IPS-15b (cell line): ENCODE results near the gene DNAJC4.

Experiments
- H3K27me3 ChIP-seq: one replicate; pipeline ENCODE4 v1.6.1; 2013; ENCODE audit warnings: low read length; ENCODE audit not compliant: control insufficient read depth, insufficient read depth
- H3K36me3 ChIP-seq: one replicate; pipeline ENCODE4 v1.6.1; 2013; ENCODE audit warnings: low read length; ENCODE audit not compliant: control insufficient read depth, insufficient read depth
- H3K4me1 ChIP-seq: one replicate; pipeline ENCODE4 v1.6.1; 2013; ENCODE audit warnings: mild to moderate bottlenecking, low read length; ENCODE audit not compliant: control insufficient read depth, insufficient read depth
- H3K4me3 ChIP-seq: one replicate; pipeline ENCODE4 v1.5.1; 2013; ENCODE audit warnings: low read depth, low read length
- H3K9ac ChIP-seq: one replicate; pipeline ENCODE4 v1.6.1; 2013; ENCODE audit warnings: low read depth, mild to moderate bottlenecking, low read length
- H3K9me3 ChIP-seq: one replicate; pipeline ENCODE4 v1.6.1; 2013; ENCODE audit warnings: mild to moderate bottlenecking, low read length; ENCODE audit not compliant: control insufficient read depth, insufficient read depth

Gene DNAJC4

GRCh38 chr11:64233913-64234586 is 3.7 kb downstream of the DNAJC4 start, which contains the start of gene VEGFB:
TSS of gene VEGFB (plus strand) at chr11:64234584. CDS start at chr11:64234834, 250 bp downstream.
- peaks cover 12% of the 10 kb centered on the region for H3K36me3 ChIP-seq
- no peaks in the 10 kb centered on the region for H3K4me1 ChIP-seq
- H3K27me3 ChIP-seq, result peaks cover 3% of the 10 kb centered on the region
- peak within 1 kb of the TSS; percentile 74 for H3K4me3 ChIP-seq
- H3K9me3 ChIP-seq, result no peaks in the 10 kb centered on the region
- peak within 1 kb of the TSS; percentile 32 for H3K9ac ChIP-seq

GRCh38 chr11:64234647-64235379 is 4.5 kb downstream of the DNAJC4 start:
- Histone ChIP-seq H3K4me1 (no peaks in the 10 kb centered on the region), H3K4me3 (peak overlapping the region; percentile 47), H3K9me3 (no peaks in the 10 kb centered on the region), H3K36me3 (peaks cover 12% of the 10 kb centered on the region), H3K9ac (no peak overlapping the region), H3K27me3 (peaks cover 3% of the 10 kb centered on the region)

GRCh38 chr11:64235437-64236161 is 5.3 kb downstream of the DNAJC4 start:
- no peaks in the 10 kb centered on the region for H3K4me1 ChIP-seq
- peaks cover 12% of the 10 kb centered on the region for H3K36me3 ChIP-seq
- H3K27me3 ChIP-seq, result peaks cover 3% of the 10 kb centered on the region
- H3K4me3 ChIP-seq, result peak overlapping the region; percentile 47
- no peaks in the 10 kb centered on the region for H3K9me3 ChIP-seq
- H3K9ac ChIP-seq, result no peak overlapping the region

GRCh38 chr11:64237484-64237951 is 7.2 kb downstream of the DNAJC4 start:
- Histone ChIP-seq H3K9me3 (no peaks in the 10 kb centered on the region), H3K4me1 (peaks cover 2% of the 10 kb centered on the region), H3K36me3 (peaks cover 12% of the 10 kb centered on the region)

GRCh38 chr11:64238076-64238475 is 7.7 kb downstream of the DNAJC4 start:
- no peaks in the 10 kb centered on the region for H3K27me3 ChIP-seq
- no peaks in the 10 kb centered on the region for H3K9me3 ChIP-seq
- H3K4me1 ChIP-seq, result peaks cover 4% of the 10 kb centered on the region
- H3K9ac ChIP-seq, result no peak overlapping the region
- H3K36me3 ChIP-seq, result peaks cover 12% of the 10 kb centered on the region
- H3K4me3 ChIP-seq, result no peak overlapping the region

More at GRCh38 chr11:64237484-64237951, 7.2 kb downstream of the DNAJC4 start:
- Histone ChIP-seq H3K9ac (no peak overlapping the region), H3K4me3 (no peak overlapping the region), H3K27me3 (no peaks in the 10 kb centered on the region)

- peaks cover 18% of the 10 kb centered on the region for H3K36me3 ChIP-seq
- peaks cover 4% of the 10 kb centered on the region for H3K4me1 ChIP-seq
- H3K27me3 ChIP-seq, result no peaks in the 10 kb centered on the region
- H3K9me3 ChIP-seq, result no peaks in the 10 kb centered on the region
- no peak overlapping the region for H3K4me3 ChIP-seq
- H3K9ac ChIP-seq, result no peak overlapping the region
These were observed 8.7 kb downstream of the DNAJC4 start for GRCh38 chr11:64238999-64239398.

- H3K9me3 ChIP-seq, result no peaks in the 10 kb centered on the region
- H3K27me3 ChIP-seq, result no peaks in the 10 kb centered on the region
- peak overlapping the region; percentile 98 for H3K9ac ChIP-seq
- peaks cover 4% of the 10 kb centered on the region for H3K4me1 ChIP-seq
- peak overlapping the region; percentile 96 for H3K4me3 ChIP-seq
- peaks cover 25% of the 10 kb centered on the region for H3K36me3 ChIP-seq
These were observed 9.5 kb downstream of the DNAJC4 start for GRCh38 chr11:64239662-64240434.

GRCh38 chr11:64240435-64241240 is 10.3 kb downstream of the DNAJC4 start, which contains the start of gene FKBP2:
TSS of gene FKBP2 (plus strand) at chr11:64241095. CDS start at chr11:64242388, 1,293 bp downstream.
- no peaks in the 10 kb centered on the region for H3K27me3 ChIP-seq
- H3K36me3 ChIP-seq, result peaks cover 26% of the 10 kb centered on the region
- H3K9me3 ChIP-seq, result no peaks in the 10 kb centered on the region
- peaks cover 4% of the 10 kb centered on the region for H3K4me1 ChIP-seq
- peak within 1 kb of the TSS; percentile 96 for H3K4me3 ChIP-seq
- peak within 1 kb of the TSS; percentile 98 for H3K9ac ChIP-seq

GRCh38 chr11:64241241-64241490 is 10.8 kb downstream of the DNAJC4 start:
- no peaks in the 10 kb centered on the region for H3K9me3 ChIP-seq
- H3K36me3 ChIP-seq, result peaks cover 22% of the 10 kb centered on the region
- H3K4me3 ChIP-seq, result peak overlapping the region; percentile 96
- H3K9ac ChIP-seq, result peak overlapping the region; percentile 54
- H3K4me1 ChIP-seq, result peaks cover 4% of the 10 kb centered on the region
- no peaks in the 10 kb centered on the region for H3K27me3 ChIP-seq

- Histone ChIP-seq H3K4me3 (peak overlapping the region; percentile 84), H3K9me3 (no peaks in the 10 kb centered on the region), H3K36me3 (peaks cover 22% of the 10 kb centered on the region), H3K9ac (peak overlapping the region; percentile 76), H3K4me1 (peaks cover 4% of the 10 kb centered on the region), H3K27me3 (no peaks in the 10 kb centered on the region)
These were observed 11.4 kb downstream of the DNAJC4 start for GRCh38 chr11:64241491-64242374.
